ACC112 (cell line): ENCODE measurements around the gene TUBA4B.

Experiments
- H2AFZ ChIP-seq: fragments of 200-600 bp; sonication (generic); one replicate; pipeline ENCODE4 v1.6.0; 2017; ENCODE audit warnings: antibody characterized with exemption, low read length; ENCODE audit not compliant: unreplicated experiment
- H3K27ac ChIP-seq: fragments of 200-600 bp; sonication (generic); 2 replicates; pipeline ENCODE4 v1.5.1; 2014; ENCODE audit warnings: low read depth, mild to moderate bottlenecking, antibody characterized with exemption, low read length, moderate library complexity
- H3K27me3 ChIP-seq: fragments of 200-600 bp; sonication (generic); 2 replicates; pipeline ENCODE4 v1.6.1; 2014; ENCODE audit warnings: mild to moderate bottlenecking, antibody characterized with exemption, low read length, moderate library complexity, mixed read lengths; ENCODE audit not compliant: insufficient read depth
- H3K36me3 ChIP-seq: fragments of 200-600 bp; sonication (generic); 2 replicates; pipeline ENCODE4 v1.6.1; 2016; ENCODE audit warnings: mild to moderate bottlenecking, antibody characterized with exemption, low read length, moderate library complexity, mixed read lengths; ENCODE audit not compliant: insufficient read depth
- H3K4me1 ChIP-seq: fragments of 200-600 bp; sonication (generic); one replicate; pipeline ENCODE4 v1.6.1; 2016; ENCODE audit warnings: low read length, mixed read lengths; ENCODE audit not compliant: insufficient read depth, unreplicated experiment, control insufficient read depth
- H3K4me3 ChIP-seq: fragments of 200-600 bp; sonication (generic); 2 replicates; pipeline ENCODE4 v1.5.1; 2014; ENCODE audit warnings: mild to moderate bottlenecking, low read depth, low read length
- H3K79me2 ChIP-seq: fragments of 200-600 bp; sonication (generic); one replicate; pipeline ENCODE4 v1.6.0; 2016; ENCODE audit warnings: low read length; ENCODE audit not compliant: control insufficient read depth, unreplicated experiment, insufficient read depth

Gene TUBA4B

GRCh38 chr2:219252900-219253752, at the start of gene TUBA4B:
Gene TUBA4B (plus strand): TSS chr2:219253243. CDS start chr2:219253408, 165 bp downstream.
- Histone ChIP-seq H2AFZ (peak within 1 kb of the TSS; percentile 84), H3K79me2 (peaks cover 22% of the 10 kb centered on the region), H3K4me1 (peaks cover 40% of the 10 kb centered on the region), H3K27me3 (no peaks in the 10 kb centered on the region), H3K36me3 (peaks cover 4% of the 10 kb centered on the region; the same call in 1 of the 2 replicates), H3K4me3 (peak within 1 kb of the TSS; percentile 90), H3K27ac (peak within 1 kb of the TSS; percentile 3; the same call in 1 of the 2 replicates)

- Histone ChIP-seq H3K79me2 (no peaks in the 10 kb centered on the region), H3K27ac (no peak overlapping the region), H3K4me3 (no peak overlapping the region), H3K27me3 (no peaks in the 10 kb centered on the region), H3K36me3 (peaks cover 2% of the 10 kb centered on the region; the same call in 1 of the 2 replicates), H2AFZ (no peak overlapping the region), H3K4me1 (peaks cover 23% of the 10 kb centered on the region)
Measured at GRCh38 chr2:219204425-219205164, 48.4 kb upstream of the TUBA4B start.

- peaks cover 23% of the 10 kb centered on the region for H3K4me1 ChIP-seq
- H3K4me3 ChIP-seq = no peak overlapping the region
Measured at GRCh38 chr2:219205165-219205538, 47.9 kb upstream of the TUBA4B start.

GRCh38 chr2:219205981-219206327, 47.1 kb upstream of the TUBA4B start:
- Histone ChIP-seq H3K27ac (peak overlapping the region; percentile 71), H3K79me2 (no peaks in the 10 kb centered on the region), H3K27me3 (no peaks in the 10 kb centered on the region), H3K4me1 (peaks cover 23% of the 10 kb centered on the region), H2AFZ (peak overlapping the region; percentile 88), H3K36me3 (peaks cover 2% of the 10 kb centered on the region; the same call in 1 of the 2 replicates), H3K4me3 (peak overlapping the region; percentile 86)

More at GRCh38 chr2:219205165-219205538, 47.9 kb upstream of the TUBA4B start:
- Histone ChIP-seq H3K36me3 (peaks cover 2% of the 10 kb centered on the region; the same call in 1 of the 2 replicates), H2AFZ (no peak overlapping the region), H3K27ac (no peak overlapping the region), H3K27me3 (no peaks in the 10 kb centered on the region), H3K79me2 (no peaks in the 10 kb centered on the region)

- H3K27me3 ChIP-seq = no peaks in the 10 kb centered on the region
- peak within 1 kb of the TSS; percentile 86 for H3K4me3 ChIP-seq
- no peaks in the 10 kb centered on the region for H3K79me2 ChIP-seq
- H2AFZ ChIP-seq = peak within 1 kb of the TSS; percentile 88
- H3K27ac ChIP-seq = peak within 1 kb of the TSS; percentile 71
- H3K4me1 ChIP-seq = peaks cover 23% of the 10 kb centered on the region
- H3K36me3 ChIP-seq = peaks cover 2% of the 10 kb centered on the region; the same call in 1 of the 2 replicates
Measured at GRCh38 chr2:219206328-219207133, 46.5 kb upstream of the TUBA4B start, which contains the start of gene ZFAND2B. Gene ZFAND2B (plus strand): TSS chr2:219206782. CDS start chr2:219206988, 206 bp downstream.

- H3K27ac ChIP-seq = peak overlapping the region; percentile 71
- no peaks in the 10 kb centered on the region for H3K27me3 ChIP-seq
- peak overlapping the region; percentile 86 for H3K4me3 ChIP-seq
- H3K36me3 ChIP-seq = peaks cover 2% of the 10 kb centered on the region; the same call in 1 of the 2 replicates
- no peaks in the 10 kb centered on the region for H3K79me2 ChIP-seq
- no peak overlapping the region for H2AFZ ChIP-seq
- peaks cover 23% of the 10 kb centered on the region for H3K4me1 ChIP-seq
Measured at GRCh38 chr2:219207134-219207883, 45.7 kb upstream of the TUBA4B start.

GRCh38 chr2:219207884-219208740, 44.9 kb upstream of the TUBA4B start:
- no peaks in the 10 kb centered on the region for H3K79me2 ChIP-seq
- H3K27ac ChIP-seq = 0 out of 2 replicates have a peak overlapping the region, but pooled peaks have one; percentile 25
- peak overlapping the region; percentile 86 for H3K4me3 ChIP-seq
- H3K36me3 ChIP-seq = peaks cover 2% of the 10 kb centered on the region; the same call in 1 of the 2 replicates
- H3K4me1 ChIP-seq = peaks cover 23% of the 10 kb centered on the region
- no peak overlapping the region for H2AFZ ChIP-seq
- no peaks in the 10 kb centered on the region for H3K27me3 ChIP-seq

GRCh38 chr2:219209236-219210195, 43.5 kb upstream of the TUBA4B start:
- Histone ChIP-seq H3K4me1 (peaks cover 23% of the 10 kb centered on the region), H3K4me3 (no peak overlapping the region), H3K79me2 (no peaks in the 10 kb centered on the region), H3K36me3 (peaks cover 5% of the 10 kb centered on the region; the same call in 1 of the 2 replicates), H2AFZ (no peak overlapping the region), H3K27me3 (no peaks in the 10 kb centered on the region), H3K27ac (no peak overlapping the region)
